SK-N-MC (cell line): ENCODE measurements around the gene F2.

Source experiments
- DNase-seq: peaks from one replicate; pipeline ENCODE4 v3.0.0-alpha.2; 2011; ENCODE audit warnings: low read depth, low spot score
- H3K27ac ChIP-seq: fragments of 200-600 bp; sonication (generic); 2 replicates; pipeline ENCODE4 v1.5.1; 2016; ENCODE audit warnings: mixed run types
- H3K36me3 ChIP-seq: fragments of 200-600 bp; sonication (generic); 2 replicates; pipeline ENCODE4 v1.6.1; 2017; ENCODE audit warnings: antibody characterized with exemption, low read length, mixed read lengths; ENCODE audit not compliant: insufficient read depth
- H3K4me3 ChIP-seq: fragments of 200-600 bp; sonication (generic); 2 replicates; pipeline ENCODE4 v1.5.1; 2016
- H3K9ac ChIP-seq: fragments of 200-600 bp; sonication (generic); 2 replicates; pipeline ENCODE4 v1.8.0; 2017; ENCODE audit warnings: mixed run types, mixed read lengths; ENCODE audit not compliant: insufficient read length
- H3K9me3 ChIP-seq: fragments of 200-600 bp; sonication (generic); 2 replicates; pipeline ENCODE4 v1.6.1; 2017; ENCODE audit warnings: low read depth, mild to moderate bottlenecking, antibody characterized with exemption, low read length, moderate library complexity, mixed read lengths
- EZH2 ChIP-seq: fragments of 200-600 bp; sonication (generic); IDR thresholded peaks from one replicate; pipeline ENCODE4 v1.6.1; 2017; ENCODE audit warnings: antibody characterized with exemption
- FOXP2 ChIP-seq: optimal IDR thresholded peaks from 2 replicates; pipeline ENCODE3; 2011; ENCODE audit warnings: mild to moderate bottlenecking, moderate library complexity; ENCODE audit not compliant: insufficient read depth; ENCODE audit errors: extremely low read length, control extremely low read depth
- POLR2AphosphoS5 ChIP-seq: IDR thresholded peaks from 2 replicates; pipeline ENCODE4 v1.6.1; 2012; ENCODE audit warnings: mild to moderate bottlenecking, low read depth, low read length, borderline replicate concordance

F2 gene

GRCh38 chr11:46760429-46761128 is 41.6 kb downstream of the F2 start:
- H3K36me3 ChIP-seq: peaks cover 91% of the 10 kb centered on the region
- H3K9ac ChIP-seq: no peak overlapping the region
- no peak for DNase-seq
- no peak overlapping the region for H3K4me3 ChIP-seq
- TF ChIP-seq EZH2: no peak
- H3K9me3 ChIP-seq: no peaks in the 10 kb centered on the region
- H3K27ac ChIP-seq: no peak overlapping the region

- TF ChIP-seq EZH2 (no peak), POLR2AphosphoS5 (no peak), FOXP2 (no peak)
- Histone ChIP-seq H3K9ac (no peak overlapping the region), H3K9me3 (no peaks in the 10 kb centered on the region), H3K4me3 (no peak overlapping the region), H3K27ac (no peak overlapping the region), H3K36me3 (peaks cover 92% of the 10 kb centered on the region)
- no peak for DNase-seq
These were observed 42.8 kb downstream of the F2 start for GRCh38 chr11:46761807-46762206.

- H3K9ac ChIP-seq: no peak overlapping the region
- DNase-seq: no peak
- TF ChIP-seq EZH2 (no peak), FOXP2 (no peak), POLR2AphosphoS5 (no peak)
- peaks cover 92% of the 10 kb centered on the region for H3K36me3 ChIP-seq
- no peaks in the 10 kb centered on the region for H3K9me3 ChIP-seq
- no peak overlapping the region for H3K27ac ChIP-seq
- H3K4me3 ChIP-seq: no peak overlapping the region
These were observed 43.2 kb downstream of the F2 start for GRCh38 chr11:46762248-46762647.

- H3K4me3 ChIP-seq: no peak overlapping the region
- DNase-seq: no peak
- peaks cover 90% of the 10 kb centered on the region for H3K36me3 ChIP-seq
- TF ChIP-seq POLR2AphosphoS5 (no peak), FOXP2 (no peak)
- no peak overlapping the region for H3K9ac ChIP-seq
- H3K27ac ChIP-seq: peak overlapping the region; percentile 49; the same call in 1 of the 2 replicates
- H3K9me3 ChIP-seq: no peaks in the 10 kb centered on the region
These were observed 47.6 kb downstream of the F2 start for GRCh38 chr11:46766656-46767055.

GRCh38 chr11:46769636-46770221 is 50.7 kb downstream of the F2 start:
- H3K9me3 ChIP-seq: no peaks in the 10 kb centered on the region
- H3K27ac ChIP-seq: no peak overlapping the region
- TF ChIP-seq POLR2AphosphoS5 (no peak), EZH2 (no peak)
- no peak overlapping the region for H3K9ac ChIP-seq
- H3K36me3 ChIP-seq: peaks cover 78% of the 10 kb centered on the region
- DNase-seq: no peak
- H3K4me3 ChIP-seq: no peak overlapping the region

GRCh38 chr11:46776878-46777277 is 57.9 kb downstream of the F2 start:
- Histone ChIP-seq H3K4me3 (no peak overlapping the region), H3K9ac (no peak overlapping the region), H3K9me3 (no peaks in the 10 kb centered on the region), H3K27ac (no peak overlapping the region), H3K36me3 (peaks cover 80% of the 10 kb centered on the region)
- DNase-seq: no peak
- TF ChIP-seq POLR2AphosphoS5 (no peak), FOXP2 (no peak), EZH2 (no peak)

GRCh38 chr11:46778416-46778815 is 59.4 kb downstream of the F2 start:
- no peak for DNase-seq
- Histone ChIP-seq H3K27ac (no peak overlapping the region), H3K9ac (no peak overlapping the region), H3K36me3 (peaks cover 84% of the 10 kb centered on the region), H3K9me3 (no peaks in the 10 kb centered on the region), H3K4me3 (no peak overlapping the region)
- TF ChIP-seq FOXP2 (no peak), EZH2 (no peak), POLR2AphosphoS5 (no peak)
